Activated CD8-positive, alpha-beta T cell treated with anti-CD3 and anti-CD28 coated beads for 36 hours (primary cell): Measurements from ENCODE around the gene DNAJC6. TPM values are rescaled to one million over a fixed set of nuclear protein-coding genes. Genes with fewer than 3 reads are reported as not detected.

ENCODE experiments used
- ATAC-seq: fragments of 200-7000 bp; cut with Tn5 transposase; one replicate; pipeline ENCODE4 v1.10.0; 2021; ENCODE audit warnings: mild to moderate bottlenecking, moderate library complexity
- CTCF ChIA-PET: fragments of 350-600 bp; sonication (Branson Sonifier 250); formaldehyde crosslinking; loops from one replicate; lab custom pipeline; 2021; ENCODE audit warnings: antibody characterized with exemption; lab: Charles Lee
- POLR2A ChIA-PET: fragments of 350-600 bp; sonication (Branson Sonifier 250); formaldehyde crosslinking; loops from one replicate; lab custom pipeline; 2021; ENCODE audit warnings: antibody characterized with exemption; lab: Charles Lee
- DNase-seq: peaks from one replicate; pipeline ENCODE4 v3.0.0-alpha.2; 2020
- H3K27ac Mint-ChIP-seq: one replicate; pipeline ENCODE4 v1.8.0; 2021; ENCODE audit warnings: mild to moderate bottlenecking, mixed read lengths
- H3K27me3 Mint-ChIP-seq: one replicate; pipeline ENCODE4 v1.8.0; 2021; ENCODE audit warnings: mixed read lengths
- H3K36me3 Mint-ChIP-seq: one replicate; pipeline ENCODE4 v1.8.0; 2021; ENCODE audit warnings: low read depth, mixed read lengths
- H3K4me1 Mint-ChIP-seq: one replicate; pipeline ENCODE4 v1.8.0; 2021; ENCODE audit warnings: low read depth, mixed read lengths
- H3K4me3 Mint-ChIP-seq: one replicate; pipeline ENCODE4 v1.8.0; 2021; ENCODE audit warnings: mild to moderate bottlenecking, moderate library complexity, mixed read lengths
- H3K9me3 Mint-ChIP-seq: one replicate; pipeline ENCODE4 v1.8.0; 2021; ENCODE audit warnings: mixed read lengths
- intact Hi-C: fragments of 100-400 bp; cut with micrococcal nuclease; formaldehyde crosslinking; loops from one replicate; pipeline ENCODE4 v1.10.0; 2022
- total RNA-seq, 2 experiments: library from RNA; stranded (reverse); gene quantifications; one replicate each; pipeline ENCODE4 v1.2.3, GENCODE V29; 2021
- TF ChIP-seq, protein P1 (sequence below): fragments of 200-600 bp; IDR thresholded peaks from one replicate; pipeline ENCODE4 v1.8.0; 2022; ENCODE audit warnings: antibody characterized with exemption, mild to moderate bottlenecking

Gene DNAJC6
- total RNA-seq, 2 experiments from 2014 or later, result 2.1 to 2.2 TPM

DNA sequence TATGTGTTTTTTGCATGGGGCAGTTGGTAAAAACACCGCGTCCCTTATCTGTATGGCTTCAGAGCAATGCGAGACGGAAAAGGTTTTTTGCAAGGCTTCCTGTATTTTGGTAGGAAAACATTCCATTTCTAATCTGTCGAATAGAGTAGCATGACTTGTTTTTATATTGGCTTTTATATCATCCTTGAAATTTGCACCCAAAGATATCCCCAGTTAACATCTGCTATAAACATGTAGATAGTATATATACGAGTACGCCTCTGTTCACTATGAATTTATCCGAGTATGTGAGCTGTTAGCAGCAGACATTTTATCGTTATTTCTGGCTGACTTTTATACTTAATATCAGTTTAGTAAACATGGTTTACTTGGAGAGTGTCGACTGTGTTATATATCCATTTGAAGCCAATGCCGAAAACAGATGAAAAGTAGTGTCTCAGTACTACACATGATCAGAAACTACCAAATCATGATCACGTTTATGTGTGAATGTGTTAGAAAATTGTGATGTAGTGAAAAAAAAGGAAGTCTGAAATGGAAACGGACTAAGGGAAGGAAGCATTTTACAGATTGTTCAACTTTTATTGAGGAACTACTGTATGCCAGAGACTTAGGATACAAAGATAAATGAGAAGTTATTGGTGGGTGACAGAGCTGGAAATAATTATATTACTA, 112.1 kb downstream of the DNAJC6 start:
- Mint-ChIP-seq H3K27ac (no peak overlapping the region), H3K9me3 (no peaks in the 10 kb centered on the region), H3K36me3 (peaks cover 19% of the 10 kb centered on the region), H3K4me1 (peaks cover 6% of the 10 kb centered on the region), H3K4me3 (no peak overlapping the region), H3K27me3 (no peaks in the 10 kb centered on the region)
- intact Hi-C loops, result loop anchor here (5.0 kb wide), 1 partner anchor 169 kb away; no protein-coding TSS in a partner anchor
- ChIA-PET CTCF (interaction anchor here (1.0 to 1.5 kb wide), 2 partner anchors 9 to 28 kb away, joined by 3 to 10 read pairs; no protein-coding TSS in a partner anchor), POLR2A (no interaction called here)
- TF ChIP-seq, protein P1, sequence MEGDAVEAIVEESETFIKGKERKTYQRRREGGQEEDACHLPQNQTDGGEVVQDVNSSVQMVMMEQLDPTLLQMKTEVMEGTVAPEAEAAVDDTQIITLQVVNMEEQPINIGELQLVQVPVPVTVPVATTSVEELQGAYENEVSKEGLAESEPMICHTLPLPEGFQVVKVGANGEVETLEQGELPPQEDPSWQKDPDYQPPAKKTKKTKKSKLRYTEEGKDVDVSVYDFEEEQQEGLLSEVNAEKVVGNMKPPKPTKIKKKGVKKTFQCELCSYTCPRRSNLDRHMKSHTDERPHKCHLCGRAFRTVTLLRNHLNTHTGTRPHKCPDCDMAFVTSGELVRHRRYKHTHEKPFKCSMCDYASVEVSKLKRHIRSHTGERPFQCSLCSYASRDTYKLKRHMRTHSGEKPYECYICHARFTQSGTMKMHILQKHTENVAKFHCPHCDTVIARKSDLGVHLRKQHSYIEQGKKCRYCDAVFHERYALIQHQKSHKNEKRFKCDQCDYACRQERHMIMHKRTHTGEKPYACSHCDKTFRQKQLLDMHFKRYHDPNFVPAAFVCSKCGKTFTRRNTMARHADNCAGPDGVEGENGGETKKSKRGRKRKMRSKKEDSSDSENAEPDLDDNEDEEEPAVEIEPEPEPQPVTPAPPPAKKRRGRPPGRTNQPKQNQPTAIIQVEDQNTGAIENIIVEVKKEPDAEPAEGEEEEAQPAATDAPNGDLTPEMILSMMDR, result no peak
- ATAC-seq (no peak), DNase-seq (no peak)

- intact Hi-C loops, result loop anchor here (5.0 kb wide), 1 partner anchor 170 kb away; no protein-coding TSS in a partner anchor
- no peaks in the 10 kb centered on the region for H3K27me3 Mint-ChIP-seq
- no peaks in the 10 kb centered on the region for H3K9me3 Mint-ChIP-seq
- H3K4me1 Mint-ChIP-seq, result peaks cover 6% of the 10 kb centered on the region
- H3K4me3 Mint-ChIP-seq, result no peak overlapping the region
- ATAC-seq, result no peak
- peak overlapping the region; percentile 3 for H3K27ac Mint-ChIP-seq
- TF ChIP-seq, protein P1, result no peak
- H3K36me3 Mint-ChIP-seq, result peaks cover 20% of the 10 kb centered on the region
- CTCF ChIA-PET, result interaction anchor here (1.0 to 1.5 kb wide), 2 partner anchors 8 to 29 kb away, joined by 3 to 10 read pairs; no protein-coding TSS in a partner anchor
- DNase-seq, result no peak
- POLR2A ChIA-PET, result no interaction called here
Observed at GRCh38 chr1:65422241-65423203, 113.2 kb downstream of the DNAJC6 start.

GRCh38 chr1:65423884-65424572, 114.7 kb downstream of the DNAJC6 start:
- H3K27me3 Mint-ChIP-seq, result no peaks in the 10 kb centered on the region
- H3K9me3 Mint-ChIP-seq, result no peaks in the 10 kb centered on the region
- CTCF ChIA-PET, result interaction anchor here (0.6 to 1.3 kb wide), 2 partner anchors 188 to 263 kb away, joined by 4 to 5 read pairs; no protein-coding TSS in a partner anchor
- DNase-seq (peak; percentile 29), ATAC-seq (no peak)
- H3K4me3 Mint-ChIP-seq, result no peak overlapping the region
- H3K36me3 Mint-ChIP-seq, result peaks cover 20% of the 10 kb centered on the region
- H3K27ac Mint-ChIP-seq, result no peak overlapping the region
- peaks cover 3% of the 10 kb centered on the region for H3K4me1 Mint-ChIP-seq
- TF ChIP-seq, protein P1, result no peak
- intact Hi-C loops, result loop anchor here (5.0 kb wide), 1 partner anchor 172 kb away; no protein-coding TSS in a partner anchor
- POLR2A ChIA-PET, result interaction anchor here (0.8 kb wide), 1 partner anchor 26 kb away, joined by 4 read pairs; no protein-coding TSS in a partner anchor

DNA sequence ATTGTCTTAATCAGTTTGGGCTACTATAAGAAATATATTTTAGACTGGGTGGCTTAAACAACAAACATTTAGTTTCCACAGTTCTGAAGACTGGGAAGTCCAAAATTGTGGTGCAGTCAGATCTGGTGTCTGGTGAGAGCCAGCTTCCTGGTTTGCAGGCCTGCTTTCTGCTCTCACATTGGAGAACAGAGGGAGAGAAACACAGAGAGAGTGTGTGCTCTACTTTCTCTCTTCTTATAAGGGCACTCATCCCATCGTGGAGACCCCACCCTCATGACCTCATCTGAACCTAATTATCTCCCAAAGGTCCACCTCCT, 115.2 kb downstream of the DNAJC6 start:
- Mint-ChIP-seq H3K27ac (no peak overlapping the region), H3K36me3 (peaks cover 20% of the 10 kb centered on the region), H3K9me3 (no peaks in the 10 kb centered on the region), H3K4me3 (no peak overlapping the region), H3K4me1 (no peaks in the 10 kb centered on the region), H3K27me3 (no peaks in the 10 kb centered on the region)
- ATAC-seq (no peak), DNase-seq (no peak)
- intact Hi-C loops, result loop anchor here (5.0 kb wide), 1 partner anchor 172 kb away; no protein-coding TSS in a partner anchor
- ChIA-PET POLR2A (no interaction called here), CTCF (interaction anchor here (1.3 kb wide), 1 partner anchor 188 kb away, joined by 5 read pairs; no protein-coding TSS in a partner anchor)
- TF ChIP-seq, protein P1, result no peak
